K562 (cell line): ENCODE results near the gene AGPAT2. TPM values are rescaled to one million over a fixed set of nuclear protein-coding genes. Genes with fewer than 3 reads are reported as not detected.
A peak's percentile ranks its signal among the peaks of the same experiment; 100 is the strongest.

Source experiments
- BACH1 ChIP-seq: fragments of 200-800 bp; sonication (Bioruptor generic); IDR thresholded peaks from 2 replicates; pipeline ENCODE4 v1.6.1; 2016; ENCODE audit warnings: missing genetic modification characterization, missing compliant biosample characterization
- CGGBP1 ChIP-seq: fragments of 250-450 bp; sonication (Bioruptor Pico); IDR thresholded peaks from 2 replicates; pipeline ENCODE4 v1.9.0; 2021; ENCODE audit warnings: mild to moderate bottlenecking
- CTBP1 ChIP-seq: fragments of 450-650 bp; IDR thresholded peaks from 2 replicates; pipeline ENCODE4 v1.6.1; 2016; ENCODE audit warnings: borderline replicate concordance
- DLX4 ChIP-seq: fragments of 250-450 bp; sonication (Bioruptor Pico); IDR thresholded peaks from 2 replicates; pipeline ENCODE4 v1.6.1; 2021; ENCODE audit warnings: mild to moderate bottlenecking
- HLTF ChIP-seq: fragments of 450-650 bp; IDR thresholded peaks from 2 replicates; pipeline ENCODE4 v1.6.1; 2016
- KDM5B ChIP-seq: fragments of 200-600 bp; sonication (generic); IDR thresholded peaks from 2 replicates; pipeline ENCODE4 v1.6.1; 2012; ENCODE audit warnings: low read depth, mild to moderate bottlenecking, moderate library complexity, low read length, control low read depth, inconsistent platforms; ENCODE audit not compliant: insufficient replicate concordance
- PTBP1 ChIP-seq: fragments of 200-400 bp; formaldehyde crosslinking; IDR thresholded peaks from 2 replicates; pipeline ENCODE4 v1.6.1; 2017; ENCODE audit warnings: low read depth, low read length
- RBM22 ChIP-seq: fragments of 200-400 bp; formaldehyde crosslinking; IDR thresholded peaks from 2 replicates; pipeline ENCODE4 v1.6.1; 2018; ENCODE audit warnings: low read length, low read depth; ENCODE audit not compliant: poor library complexity, severe bottlenecking
- polyA plus RNA-seq, 8 experiments: library from polyadenylated mRNA; depleted of rRNA in 4 of 8; stranded (reverse) in 5 of 8; unstranded in 3 of 8; fragments of >200 nt; fragmentation: Nextera tagmentation in 2 of 8; fragmentation: Illumina TruSeq in 1 of 8; extraction: Ambion mirVana in 2 of 8; extraction: Trizol in 1 of 8; gene quantifications; 2 replicates each; pipeline versions ENCODE4 v1.2.1 to v1.2.3, GENCODE V29; 2011 to 2014; ENCODE audit warnings: inconsistent platforms in 1 of 8, missing spikeins in 1 of 8
- total RNA-seq, 7 experiments: library from RNA; depleted of rRNA in 6 of 7; stranded (reverse); fragments of >200 nt in 6 of 7; fragmentation: Illumina TruSeq in 2 of 7; extraction: Trizol in 2 of 7; gene quantifications; 2 replicates each; pipeline versions ENCODE4 v1.2.1 to v1.2.3, GENCODE V29; 2011 to 2021; ENCODE audit warnings: low replicate concordance in 1 of 7
- TF ChIP-seq, protein P1 (sequence below): sonication (generic); formaldehyde crosslinking; IDR thresholded peaks from 2 replicates; pipeline ENCODE4 v1.8.0; 2022; ENCODE audit warnings: missing genetic modification reagents, mild to moderate bottlenecking, moderate library complexity, borderline replicate concordance
- TF ChIP-seq, protein P2 (sequence below): fragments of 200-600 bp; sonication (generic); IDR thresholded peaks from one replicate; pipeline ENCODE4 v1.6.1; 2012; ENCODE audit warnings: mild to moderate bottlenecking, low read depth, low read length, inconsistent platforms

The AGPAT2 gene
- total and polyA plus RNA-seq, 9 of the 15 experiments (the other 6 are each of a cell fraction or from before 2014, with no cell fraction given) = 0.13 to 54.5 (median 23.9) TPM

GRCh38 chr9:136666372-136667213 lies 20.7 kb downstream of the AGPAT2 start (continued):
- TF ChIP-seq, protein P1, sequence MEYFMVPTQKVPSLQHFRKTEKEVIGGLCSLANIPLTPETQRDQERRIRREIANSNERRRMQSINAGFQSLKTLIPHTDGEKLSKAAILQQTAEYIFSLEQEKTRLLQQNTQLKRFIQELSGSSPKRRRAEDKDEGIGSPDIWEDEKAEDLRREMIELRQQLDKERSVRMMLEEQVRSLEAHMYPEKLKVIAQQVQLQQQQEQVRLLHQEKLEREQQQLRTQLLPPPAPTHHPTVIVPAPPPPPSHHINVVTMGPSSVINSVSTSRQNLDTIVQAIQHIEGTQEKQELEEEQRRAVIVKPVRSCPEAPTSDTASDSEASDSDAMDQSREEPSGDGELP (CRISPR knock-in tag) = 0 out of 2 replicates have a peak, but pooled peaks have one; percentile 19
- TF ChIP-seq CGGBP1 (CRISPR knock-in tag) (no peak), CTBP1 (no peak), RBM22 (peak; percentile 67), DLX4 (CRISPR knock-in tag) (no peak), KDM5B (peak; percentile 25), BACH1 (tag) (no peak), HLTF (no peak), PTBP1 (peak; percentile 75; the same call in 1 of the 2 replicates)
- TF ChIP-seq, protein P2, sequence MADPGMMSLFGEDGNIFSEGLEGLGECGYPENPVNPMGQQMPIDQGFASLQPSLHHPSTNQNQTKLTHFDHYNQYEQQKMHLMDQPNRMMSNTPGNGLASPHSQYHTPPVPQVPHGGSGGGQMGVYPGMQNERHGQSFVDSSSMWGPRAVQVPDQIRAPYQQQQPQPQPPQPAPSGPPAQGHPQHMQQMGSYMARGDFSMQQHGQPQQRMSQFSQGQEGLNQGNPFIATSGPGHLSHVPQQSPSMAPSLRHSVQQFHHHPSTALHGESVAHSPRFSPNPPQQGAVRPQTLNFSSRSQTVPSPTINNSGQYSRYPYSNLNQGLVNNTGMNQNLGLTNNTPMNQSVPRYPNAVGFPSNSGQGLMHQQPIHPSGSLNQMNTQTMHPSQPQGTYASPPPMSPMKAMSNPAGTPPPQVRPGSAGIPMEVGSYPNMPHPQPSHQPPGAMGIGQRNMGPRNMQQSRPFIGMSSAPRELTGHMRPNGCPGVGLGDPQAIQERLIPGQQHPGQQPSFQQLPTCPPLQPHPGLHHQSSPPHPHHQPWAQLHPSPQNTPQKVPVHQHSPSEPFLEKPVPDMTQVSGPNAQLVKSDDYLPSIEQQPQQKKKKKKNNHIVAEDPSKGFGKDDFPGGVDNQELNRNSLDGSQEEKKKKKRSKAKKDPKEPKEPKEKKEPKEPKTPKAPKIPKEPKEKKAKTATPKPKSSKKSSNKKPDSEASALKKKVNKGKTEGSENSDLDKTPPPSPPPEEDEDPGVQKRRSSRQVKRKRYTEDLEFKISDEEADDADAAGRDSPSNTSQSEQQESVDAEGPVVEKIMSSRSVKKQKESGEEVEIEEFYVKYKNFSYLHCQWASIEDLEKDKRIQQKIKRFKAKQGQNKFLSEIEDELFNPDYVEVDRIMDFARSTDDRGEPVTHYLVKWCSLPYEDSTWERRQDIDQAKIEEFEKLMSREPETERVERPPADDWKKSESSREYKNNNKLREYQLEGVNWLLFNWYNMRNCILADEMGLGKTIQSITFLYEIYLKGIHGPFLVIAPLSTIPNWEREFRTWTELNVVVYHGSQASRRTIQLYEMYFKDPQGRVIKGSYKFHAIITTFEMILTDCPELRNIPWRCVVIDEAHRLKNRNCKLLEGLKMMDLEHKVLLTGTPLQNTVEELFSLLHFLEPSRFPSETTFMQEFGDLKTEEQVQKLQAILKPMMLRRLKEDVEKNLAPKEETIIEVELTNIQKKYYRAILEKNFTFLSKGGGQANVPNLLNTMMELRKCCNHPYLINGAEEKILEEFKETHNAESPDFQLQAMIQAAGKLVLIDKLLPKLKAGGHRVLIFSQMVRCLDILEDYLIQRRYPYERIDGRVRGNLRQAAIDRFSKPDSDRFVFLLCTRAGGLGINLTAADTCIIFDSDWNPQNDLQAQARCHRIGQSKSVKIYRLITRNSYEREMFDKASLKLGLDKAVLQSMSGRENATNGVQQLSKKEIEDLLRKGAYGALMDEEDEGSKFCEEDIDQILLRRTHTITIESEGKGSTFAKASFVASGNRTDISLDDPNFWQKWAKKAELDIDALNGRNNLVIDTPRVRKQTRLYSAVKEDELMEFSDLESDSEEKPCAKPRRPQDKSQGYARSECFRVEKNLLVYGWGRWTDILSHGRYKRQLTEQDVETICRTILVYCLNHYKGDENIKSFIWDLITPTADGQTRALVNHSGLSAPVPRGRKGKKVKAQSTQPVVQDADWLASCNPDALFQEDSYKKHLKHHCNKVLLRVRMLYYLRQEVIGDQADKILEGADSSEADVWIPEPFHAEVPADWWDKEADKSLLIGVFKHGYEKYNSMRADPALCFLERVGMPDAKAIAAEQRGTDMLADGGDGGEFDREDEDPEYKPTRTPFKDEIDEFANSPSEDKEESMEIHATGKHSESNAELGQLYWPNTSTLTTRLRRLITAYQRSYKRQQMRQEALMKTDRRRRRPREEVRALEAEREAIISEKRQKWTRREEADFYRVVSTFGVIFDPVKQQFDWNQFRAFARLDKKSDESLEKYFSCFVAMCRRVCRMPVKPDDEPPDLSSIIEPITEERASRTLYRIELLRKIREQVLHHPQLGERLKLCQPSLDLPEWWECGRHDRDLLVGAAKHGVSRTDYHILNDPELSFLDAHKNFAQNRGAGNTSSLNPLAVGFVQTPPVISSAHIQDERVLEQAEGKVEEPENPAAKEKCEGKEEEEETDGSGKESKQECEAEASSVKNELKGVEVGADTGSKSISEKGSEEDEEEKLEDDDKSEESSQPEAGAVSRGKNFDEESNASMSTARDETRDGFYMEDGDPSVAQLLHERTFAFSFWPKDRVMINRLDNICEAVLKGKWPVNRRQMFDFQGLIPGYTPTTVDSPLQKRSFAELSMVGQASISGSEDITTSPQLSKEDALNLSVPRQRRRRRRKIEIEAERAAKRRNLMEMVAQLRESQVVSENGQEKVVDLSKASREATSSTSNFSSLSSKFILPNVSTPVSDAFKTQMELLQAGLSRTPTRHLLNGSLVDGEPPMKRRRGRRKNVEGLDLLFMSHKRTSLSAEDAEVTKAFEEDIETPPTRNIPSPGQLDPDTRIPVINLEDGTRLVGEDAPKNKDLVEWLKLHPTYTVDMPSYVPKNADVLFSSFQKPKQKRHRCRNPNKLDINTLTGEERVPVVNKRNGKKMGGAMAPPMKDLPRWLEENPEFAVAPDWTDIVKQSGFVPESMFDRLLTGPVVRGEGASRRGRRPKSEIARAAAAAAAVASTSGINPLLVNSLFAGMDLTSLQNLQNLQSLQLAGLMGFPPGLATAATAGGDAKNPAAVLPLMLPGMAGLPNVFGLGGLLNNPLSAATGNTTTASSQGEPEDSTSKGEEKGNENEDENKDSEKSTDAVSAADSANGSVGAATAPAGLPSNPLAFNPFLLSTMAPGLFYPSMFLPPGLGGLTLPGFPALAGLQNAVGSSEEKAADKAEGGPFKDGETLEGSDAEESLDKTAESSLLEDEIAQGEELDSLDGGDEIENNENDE = no peak
